Calu3 (cell line): Measurements from ENCODE around the gene DOHH. TPM values are rescaled to one million over a fixed set of nuclear protein-coding genes. Genes with fewer than 3 reads are reported as not detected.

Experiments
- BruUV-seq: library from RNA; stranded (reverse); fragments of 400-500 nt; replicated peaks from 2 replicates; lab custom pipeline; 2021; lab: Mats Ljungman, UMichigan
- CTCF ChIA-PET: fragments of 300-600 bp; sonication (Branson Sonifier 250); formaldehyde crosslinking; loops from one replicate; lab custom pipeline; 2022; ENCODE audit warnings: antibody characterized with exemption; lab: Charles Lee
- DNase-seq: peaks from one replicate; pipeline ENCODE4 v3.0.0; 2022
- H3K27ac Mint-ChIP-seq: one replicate; pipeline ENCODE4 v1.8.0; 2022; ENCODE audit warnings: mixed read lengths; ENCODE audit not compliant: unreplicated experiment
- H3K27me3 Mint-ChIP-seq: one replicate; pipeline ENCODE4 v1.8.0; 2022; ENCODE audit warnings: mixed read lengths; ENCODE audit not compliant: unreplicated experiment
- H3K36me3 Mint-ChIP-seq: one replicate; pipeline ENCODE4 v1.8.0; 2022; ENCODE audit warnings: mild to moderate bottlenecking, moderate library complexity, mixed read lengths; ENCODE audit not compliant: insufficient read depth, unreplicated experiment
- H3K4me1 Mint-ChIP-seq: one replicate; pipeline ENCODE4 v1.8.0; 2022; ENCODE audit warnings: mild to moderate bottlenecking, low read depth, mixed read lengths; ENCODE audit not compliant: unreplicated experiment
- H3K4me3 Mint-ChIP-seq: one replicate; pipeline ENCODE4 v1.8.0; 2022; ENCODE audit warnings: mild to moderate bottlenecking, low read depth, moderate library complexity, mixed read lengths; ENCODE audit not compliant: unreplicated experiment
- H3K9me3 Mint-ChIP-seq: one replicate; pipeline ENCODE4 v1.8.0; 2022; ENCODE audit warnings: low read depth, mixed read lengths; ENCODE audit not compliant: unreplicated experiment
- CTCF ChIP-seq: fragments of 200-600 bp; IDR thresholded peaks from one replicate; pipeline ENCODE4 v1.8.0; 2022; ENCODE audit warnings: antibody characterized with exemption; ENCODE audit not compliant: unreplicated experiment
- intact Hi-C: fragments of 100-400 bp; cut with micrococcal nuclease; formaldehyde crosslinking; loops from one replicate; pipeline ENCODE4 v1.10.0; 2022; ENCODE audit not compliant: unreplicated experiment
- total RNA-seq: library from RNA; stranded (reverse); gene quantifications from 2 replicates; pipeline ENCODE4 v1.2.3, GENCODE V29; 2022

Gene DOHH
- total RNA-seq, 1 experiment from 2014 or later: 11.6 TPM

- Mint-ChIP-seq H3K36me3 (peaks cover 19% of the 10 kb centered on the region), H3K9me3 (no peaks in the 10 kb centered on the region), H3K27me3 (no peaks in the 10 kb centered on the region), H3K27ac (no peak within 1 kb of the TSS), H3K4me3 (no peak within 1 kb of the TSS), H3K4me1 (no peaks in the 10 kb centered on the region)
- peak; percentile 44 for DNase-seq
- no peak for TF ChIP-seq CTCF
- CTCF ChIA-PET: no interaction called here
- intact Hi-C loops: no loop called here
- BruUV-seq: no TSS peak
These were observed 19.9 kb downstream of the DOHH start, which contains the start of gene SMIM24 for GRCh38 chr19:3480383-3481091. TSS of gene SMIM24 (minus strand) at chr19:3480525. CDS start at chr19:3480463, 62 bp downstream.

- no peak for TF ChIP-seq CTCF
These were observed 20.6 kb downstream of the DOHH start for GRCh38 chr19:3479834-3480215.

GRCh38 chr19:3479177-3479833, 21.2 kb downstream of the DOHH start:
- Mint-ChIP-seq H3K9me3 (no peaks in the 10 kb centered on the region), H3K4me1 (no peaks in the 10 kb centered on the region), H3K36me3 (peaks cover 19% of the 10 kb centered on the region), H3K27ac (no peak overlapping the region), H3K4me3 (no peak overlapping the region), H3K27me3 (no peaks in the 10 kb centered on the region)
- no peak for DNase-seq
- CTCF ChIA-PET: interaction anchor here (0.6 to 0.8 kb wide), 3 partner anchors 50 to 176 kb away, joined by 3 to 7 read pairs (median 5); no protein-coding TSS in a partner anchor
- intact Hi-C loops: no loop called here
- no TSS peak for BruUV-seq
- no peak for TF ChIP-seq CTCF

More at GRCh38 chr19:3479834-3480215, 20.6 kb downstream of the DOHH start:
- peaks cover 19% of the 10 kb centered on the region for H3K36me3 Mint-ChIP-seq
- no peak for DNase-seq
- H3K4me3 Mint-ChIP-seq: no peak overlapping the region
- intact Hi-C loops: no loop called here
- H3K4me1 Mint-ChIP-seq: no peaks in the 10 kb centered on the region
- no peaks in the 10 kb centered on the region for H3K9me3 Mint-ChIP-seq
- H3K27ac Mint-ChIP-seq: no peak overlapping the region
- no peaks in the 10 kb centered on the region for H3K27me3 Mint-ChIP-seq
- CTCF ChIA-PET: interaction anchor here (0.6 to 0.8 kb wide), 3 partner anchors 50 to 177 kb away, joined by 3 to 7 read pairs (median 5); no protein-coding TSS in a partner anchor
- no TSS peak for BruUV-seq

GRCh38 chr19:3478409-3479176, 21.9 kb downstream of the DOHH start:
- no peak for TF ChIP-seq CTCF
- BruUV-seq: no TSS peak
- no peaks in the 10 kb centered on the region for H3K27me3 Mint-ChIP-seq
- intact Hi-C loops: no loop called here
- H3K9me3 Mint-ChIP-seq: no peaks in the 10 kb centered on the region
- CTCF ChIA-PET: interaction anchor here (0.8 kb wide), 1 partner anchor 176 kb away, joined by 7 read pairs; no protein-coding TSS in a partner anchor
- H3K36me3 Mint-ChIP-seq: peaks cover 19% of the 10 kb centered on the region
- no peak overlapping the region for H3K27ac Mint-ChIP-seq
- no peak overlapping the region for H3K4me3 Mint-ChIP-seq
- no peak for DNase-seq
- H3K4me1 Mint-ChIP-seq: no peaks in the 10 kb centered on the region
